Pancreas (tissue), 10 donors: ENCODE data around the gene NRP1. TPM values are rescaled to one million over a fixed set of nuclear protein-coding genes. Genes with fewer than 3 reads are reported as not detected.

Experiments used
- ATAC-seq, 4 donors: fragments of 200-7000 bp; cut with Tn5 transposase; one replicate each; pipeline versions ENCODE4 v1.8.0 to v1.9.1; 2020; ENCODE audit warnings: mild to moderate bottlenecking in 4 of 4, moderate library complexity in 4 of 4
- DNase-seq, 6 donors: peaks; one replicate each; pipeline ENCODE4 v3.0.0-alpha.2; 2020
- FAIRE-seq: peaks from 2 replicates; lab custom pipeline; 2012; peaks lifted over from hg19 to GRCh38; lab: Jason Lieb, UNC
- H3K27ac ChIP-seq, 4 donors: fragments of 200-600 bp; sonication (generic); 1 replicate in 3 of 4; 2 replicates in 1 of 4; pipeline versions ENCODE4 v1.5.0 to v1.8.0; 2020
- H3K27me3 ChIP-seq, 4 donors: fragments of 200-600 bp; one replicate each; pipeline ENCODE4 v1.8.0; 2021
- H3K36me3 ChIP-seq, 3 donors: fragments of 200-600 bp; sonication (generic) in 1 of 3; one replicate each; pipeline versions ENCODE4 v1.5.0 to v1.8.0; 2020 to 2021
- H3K4me1 ChIP-seq, 3 donors: fragments of 200-600 bp; one replicate each; pipeline ENCODE4 v1.8.0; 2021
- H3K4me3 ChIP-seq, 4 donors: fragments of 200-600 bp; sonication (generic) in 2 of 4; one replicate each; pipeline versions ENCODE4 v1.5.0 to v1.8.0; 2020 to 2021
- H3K9me3 ChIP-seq, 4 donors: fragments of 200-600 bp; one replicate each; pipeline ENCODE4 v1.8.0; 2021
- WGBS, 2 donors: extraction: QIAGEN DNeasy Blood & Tissue Kit; methylation state at CpG; one replicate each; pipeline ENCODE4 v1.1.7; 2013; 5-methylcytosine and 5-hydroxymethylcytosine counted together
- intact Hi-C, 3 donors: fragments of 100-400 bp; cut with DNase I; formaldehyde crosslinking; loops; one replicate each; pipeline versions ENCODE4 v1.11.1 to v1.14.2; 2022
- polyA plus RNA-seq, 2 donors: library from polyadenylated mRNA; stranded (reverse); fragments of 200-250 nt; gene quantifications; one replicate each; pipeline ENCODE4 v1.2.3, GENCODE V29; 2013
- total RNA-seq, 6 donors: library from RNA; stranded (reverse); fragmentation: NEBNext Ultra II Directional in 4 of 6; extraction: Animal tissue kit (Norgen Biotek cat#: 25700) in 4 of 6; gene quantifications; one replicate each; pipeline versions ENCODE4 v1.2.1 to v1.2.4, GENCODE V29; 2021 to 2023
- TF ChIP-seq, protein P1 (sequence below), 4 donors: fragments of 200-600 bp; sonication (generic) in 3 of 4; IDR thresholded peaks; one replicate each; pipeline versions ENCODE4 v1.5.0 to v1.8.0; 2021; ENCODE audit warnings: antibody characterized with exemption in 4 of 4
- donor health status: healthy with polysubstance abuse.
- donor health status: DM: no; HTN: no; CAD: no; lungs with moderate emphysema.
- donor health status: DM: no; HTN: no; CAD: no.
- donor health status: control.
- donor health status: control.
- donor health status: Bipolar disorder and iron deficiency.
- donor health status: DM: yes; HTN: yes; CAD: no.
- donor health status: DM: no; HTN: no; CAD: no.
- donor health status: DM: no; HTN: no; CAD: no.
- donor health status: DM: yes; HTN: yes; CAD: no.

NRP1 gene
- total and polyA plus RNA-seq, 8 donors = 12.0 to 56.4 (median 28.4) TPM

DNA sequence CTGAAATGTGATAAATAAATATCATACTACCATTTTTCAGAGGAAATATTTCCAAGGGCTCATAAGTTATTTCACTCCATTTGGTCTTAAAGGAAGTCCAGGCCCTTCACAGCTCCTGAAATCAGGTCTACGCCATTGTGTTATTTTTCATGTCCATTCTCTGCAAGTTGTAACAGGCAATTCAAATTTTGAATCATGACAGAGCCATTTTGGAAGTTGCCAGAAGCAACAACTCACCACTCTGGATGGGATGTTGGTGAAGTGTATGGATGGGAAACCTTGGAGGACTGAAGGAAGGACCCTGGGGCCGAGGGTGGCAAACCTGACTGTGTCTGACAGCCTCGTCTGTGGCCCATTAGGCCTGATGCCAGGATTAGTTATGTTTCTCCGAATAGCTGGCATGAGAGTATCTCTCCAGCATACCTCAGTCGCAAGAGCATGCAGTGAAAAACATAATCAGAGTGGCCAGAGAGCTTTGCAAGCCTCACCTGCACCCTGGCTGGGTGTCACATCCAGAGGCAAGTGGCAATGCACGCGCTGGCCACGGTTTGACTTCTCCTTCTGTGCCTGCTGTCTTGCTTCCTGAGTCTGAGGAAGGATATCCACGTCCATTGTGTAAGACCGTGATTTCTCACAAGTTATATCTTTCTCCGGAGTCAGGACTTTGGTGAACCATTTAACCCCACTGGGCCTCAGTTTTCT, 87.1 kb downstream of the NRP1 start:
- H3K4me1 ChIP-seq = peaks cover 0 to 3% (median 0%) of the 10 kb centered on the region in 3 donors
- H3K27me3 ChIP-seq = no peaks in the 10 kb centered on the region
- FAIRE-seq = no peak
- ATAC-seq = peak in 2 of 4 donors; percentile 23 to 30
- no peak for DNase-seq
- WGBS, 2 donors = 82% methylated on average over 11 of the region's 11 CpGs
- TF ChIP-seq, protein P1, sequence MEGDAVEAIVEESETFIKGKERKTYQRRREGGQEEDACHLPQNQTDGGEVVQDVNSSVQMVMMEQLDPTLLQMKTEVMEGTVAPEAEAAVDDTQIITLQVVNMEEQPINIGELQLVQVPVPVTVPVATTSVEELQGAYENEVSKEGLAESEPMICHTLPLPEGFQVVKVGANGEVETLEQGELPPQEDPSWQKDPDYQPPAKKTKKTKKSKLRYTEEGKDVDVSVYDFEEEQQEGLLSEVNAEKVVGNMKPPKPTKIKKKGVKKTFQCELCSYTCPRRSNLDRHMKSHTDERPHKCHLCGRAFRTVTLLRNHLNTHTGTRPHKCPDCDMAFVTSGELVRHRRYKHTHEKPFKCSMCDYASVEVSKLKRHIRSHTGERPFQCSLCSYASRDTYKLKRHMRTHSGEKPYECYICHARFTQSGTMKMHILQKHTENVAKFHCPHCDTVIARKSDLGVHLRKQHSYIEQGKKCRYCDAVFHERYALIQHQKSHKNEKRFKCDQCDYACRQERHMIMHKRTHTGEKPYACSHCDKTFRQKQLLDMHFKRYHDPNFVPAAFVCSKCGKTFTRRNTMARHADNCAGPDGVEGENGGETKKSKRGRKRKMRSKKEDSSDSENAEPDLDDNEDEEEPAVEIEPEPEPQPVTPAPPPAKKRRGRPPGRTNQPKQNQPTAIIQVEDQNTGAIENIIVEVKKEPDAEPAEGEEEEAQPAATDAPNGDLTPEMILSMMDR (IDR thresholded peaks at IDR 0.05) = no peak
- peaks cover 0 to 4% (median 0%) of the 10 kb centered on the region in 3 donors for H3K36me3 ChIP-seq
- no peak overlapping the region for H3K4me3 ChIP-seq
- no peak overlapping the region for H3K27ac ChIP-seq
- no peaks in the 10 kb centered on the region for H3K9me3 ChIP-seq
- intact Hi-C loops = no loop called here

DNA sequence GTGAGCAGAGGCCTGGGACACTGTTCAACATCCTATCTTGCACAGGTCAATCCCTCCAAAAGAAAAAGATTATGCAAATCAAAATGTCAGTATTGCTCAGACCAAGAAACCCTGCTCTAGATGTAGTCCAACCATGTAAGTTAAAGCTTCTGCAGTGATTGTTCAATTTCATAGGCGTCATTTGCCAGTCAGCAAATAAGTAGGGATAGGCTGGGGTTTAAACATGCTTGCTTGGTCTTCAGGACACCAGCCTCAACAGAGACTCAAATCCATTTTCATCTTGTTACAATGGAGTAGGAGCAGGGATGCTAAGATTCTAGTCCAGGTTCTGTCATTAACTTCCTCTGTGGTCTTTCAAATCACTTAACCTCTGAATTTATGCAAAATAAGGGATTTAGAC, 89.1 kb downstream of the NRP1 start:
- Histone ChIP-seq H3K36me3 (no peaks in the 10 kb centered on the region), H3K4me1 (peaks cover 0 to 3% (median 0%) of the 10 kb centered on the region in 3 donors), H3K27ac (no peak overlapping the region), H3K27me3 (no peaks in the 10 kb centered on the region), H3K9me3 (no peaks in the 10 kb centered on the region), H3K4me3 (no peak overlapping the region)
- no peak for FAIRE-seq
- no peak for ATAC-seq
- intact Hi-C loops = no loop called here
- TF ChIP-seq, protein P1 (IDR thresholded peaks at IDR 0.05) = no peak
- 90 to 100% methylated on average over 1 of the region's 1 CpG for WGBS, 2 donors
- DNase-seq = no peak

- TF ChIP-seq, protein P1 (IDR thresholded peaks at IDR 0.05) = no peak
- H3K4me1 ChIP-seq = peaks cover 0 to 3% (median 0%) of the 10 kb centered on the region in 3 donors
- WGBS, 2 donors = 67 to 77% methylated on average over 2 of the region's 2 CpGs
- no peak overlapping the region for H3K4me3 ChIP-seq
- intact Hi-C loops = no loop called here
- H3K9me3 ChIP-seq = no peaks in the 10 kb centered on the region
- FAIRE-seq (no peak), ATAC-seq (no peak), DNase-seq (no peak)
- H3K36me3 ChIP-seq = no peaks in the 10 kb centered on the region
- H3K27ac ChIP-seq = no peak overlapping the region
- H3K27me3 ChIP-seq = no peaks in the 10 kb centered on the region
Observed at GRCh38 chr10:33244354-33244967, 90.0 kb downstream of the NRP1 start.

- FAIRE-seq (no peak), ATAC-seq (no peak), DNase-seq (no peak)
- Histone ChIP-seq H3K9me3 (no peaks in the 10 kb centered on the region), H3K4me1 (no peaks in the 10 kb centered on the region), H3K27ac (no peak overlapping the region), H3K36me3 (no peaks in the 10 kb centered on the region), H3K27me3 (no peaks in the 10 kb centered on the region), H3K4me3 (no peak overlapping the region)
- WGBS, 2 donors = 88 to 98% methylated on average over 2 of the region's 2 CpGs
- TF ChIP-seq, protein P1 (IDR thresholded peaks at IDR 0.05) = no peak
- intact Hi-C loops = no loop called here
Observed at GRCh38 chr10:33243703-33244102, 90.8 kb downstream of the NRP1 start.

DNA sequence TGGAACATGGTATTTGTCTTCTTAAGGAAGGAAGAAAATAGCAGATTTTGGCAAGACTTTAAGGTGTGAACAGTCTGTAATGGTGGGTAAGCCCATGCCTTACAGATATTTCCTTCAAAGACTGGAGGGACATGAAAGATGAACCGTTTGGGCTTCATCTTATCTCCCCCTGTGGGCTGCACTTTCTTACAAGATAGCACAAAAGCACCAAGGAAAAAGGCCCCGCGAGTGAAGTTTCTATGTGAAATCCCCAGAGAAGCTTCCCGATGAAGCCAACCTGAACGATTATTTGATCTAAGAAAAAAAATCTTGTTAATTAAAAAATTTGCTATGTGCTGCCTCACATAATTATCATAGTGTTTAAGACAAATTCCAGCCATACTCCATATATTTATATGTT, 91.5 kb downstream of the NRP1 start:
- WGBS, 2 donors = 81% methylated on average over 5 of the region's 5 CpGs
- no peak overlapping the region for H3K4me3 ChIP-seq
- no peak for FAIRE-seq
- no peaks in the 10 kb centered on the region for H3K36me3 ChIP-seq
- no peaks in the 10 kb centered on the region for H3K9me3 ChIP-seq
- no peak for ATAC-seq
- TF ChIP-seq, protein P1 (IDR thresholded peaks at IDR 0.05) = no peak
- intact Hi-C loops = no loop called here
- no peak overlapping the region for H3K27ac ChIP-seq
- H3K4me1 ChIP-seq = no peaks in the 10 kb centered on the region
- DNase-seq = no peak
- H3K27me3 ChIP-seq = no peaks in the 10 kb centered on the region
